NCI-H128 (cell line): ENCODE measurements around the gene MTRFR.
"Not testable (repeated sequence)": the region's sequence is repeated elsewhere in the genome, so short reads cannot be mapped to it uniquely, and the experiment has no call there.

ENCODE experiments used
- DNase-seq: peaks from one replicate; lab custom pipeline; 2025; ENCODE audit not compliant: unreplicated experiment; lab: John Stamatoyannopoulos, UW

The MTRFR gene

DNA sequence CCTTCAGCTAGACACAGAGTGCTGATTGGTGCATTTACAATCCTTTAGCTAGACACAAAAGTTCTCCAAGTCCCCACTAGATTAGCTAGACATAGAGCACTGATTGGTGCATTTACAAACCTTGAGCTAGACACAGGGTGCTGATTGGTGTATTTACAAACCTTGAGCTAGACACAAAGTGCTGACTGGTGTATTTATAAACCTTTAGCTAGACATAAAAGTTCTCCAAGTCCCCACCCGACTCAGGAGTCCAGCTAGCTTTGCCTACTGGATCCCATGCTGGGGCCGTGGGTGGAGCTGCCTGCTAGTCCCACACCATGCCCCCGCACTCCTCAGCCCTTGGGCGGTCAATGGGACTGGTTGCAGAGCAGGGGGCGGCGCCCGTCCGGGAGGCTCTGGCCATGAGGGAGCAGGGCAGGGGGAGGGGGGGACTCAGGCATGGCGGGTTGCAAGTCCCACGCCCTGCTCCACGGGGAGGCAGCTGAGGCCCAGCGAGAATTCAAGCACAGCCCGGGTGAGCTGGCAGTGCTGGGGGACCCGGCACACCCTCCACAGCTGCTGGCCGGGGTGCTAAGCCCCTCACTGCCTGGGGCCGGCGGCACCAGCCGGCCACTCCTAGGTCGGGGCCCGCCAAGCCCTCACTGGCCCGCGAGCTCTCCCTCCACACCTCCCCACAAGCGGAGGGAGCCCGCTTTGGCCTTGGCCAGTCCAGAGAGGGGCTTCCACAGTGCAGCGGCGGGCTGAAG, 15.9 kb downstream of the MTRFR start:
- not testable (repeated sequence) for DNase-seq

DNA sequence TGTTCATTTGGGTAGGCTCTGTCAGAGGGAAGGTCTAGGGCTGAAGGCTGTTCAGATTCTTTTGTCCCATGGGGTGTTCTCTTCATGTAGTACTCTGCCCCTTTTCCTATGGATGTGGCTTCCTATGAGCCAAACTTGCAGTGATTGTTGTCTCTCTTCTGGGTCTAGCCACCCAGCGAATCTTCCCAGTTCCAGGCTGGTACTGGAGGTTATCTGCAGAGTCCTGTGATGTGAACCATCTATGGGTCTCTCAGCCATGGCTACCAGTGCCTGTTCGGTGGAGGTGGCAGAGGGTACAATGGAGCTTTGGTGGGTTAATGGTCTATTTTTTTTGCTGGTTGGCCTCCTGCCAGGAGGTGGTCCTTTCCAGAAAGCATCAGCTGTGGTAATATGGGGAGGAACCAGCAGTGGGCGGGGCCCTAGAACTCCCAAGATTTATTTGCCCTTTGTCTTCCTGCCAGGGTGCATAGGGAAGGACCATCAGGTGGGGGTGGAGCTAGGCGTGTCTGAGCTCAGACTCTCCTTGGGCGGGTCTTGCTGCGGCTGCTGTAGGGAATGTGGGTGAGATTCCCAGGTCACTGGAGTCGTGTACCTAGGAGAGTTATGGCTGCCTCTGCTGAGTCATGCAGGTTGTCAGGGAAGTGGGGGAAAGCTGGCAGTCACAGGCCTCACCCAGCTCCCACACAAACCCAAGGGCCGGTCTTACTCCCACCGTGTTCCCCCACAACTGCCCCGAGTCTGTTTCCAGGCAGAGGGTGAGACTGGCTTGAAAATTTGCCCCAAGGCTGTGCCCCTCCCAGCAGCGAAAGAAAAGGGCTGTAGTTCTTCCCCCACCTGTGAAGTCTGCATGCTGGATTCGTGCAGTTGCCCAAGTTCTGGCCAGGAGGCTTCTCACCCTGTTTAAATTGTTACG, 17.5 kb downstream of the MTRFR start:
- DNase-seq = no peak

DNA sequence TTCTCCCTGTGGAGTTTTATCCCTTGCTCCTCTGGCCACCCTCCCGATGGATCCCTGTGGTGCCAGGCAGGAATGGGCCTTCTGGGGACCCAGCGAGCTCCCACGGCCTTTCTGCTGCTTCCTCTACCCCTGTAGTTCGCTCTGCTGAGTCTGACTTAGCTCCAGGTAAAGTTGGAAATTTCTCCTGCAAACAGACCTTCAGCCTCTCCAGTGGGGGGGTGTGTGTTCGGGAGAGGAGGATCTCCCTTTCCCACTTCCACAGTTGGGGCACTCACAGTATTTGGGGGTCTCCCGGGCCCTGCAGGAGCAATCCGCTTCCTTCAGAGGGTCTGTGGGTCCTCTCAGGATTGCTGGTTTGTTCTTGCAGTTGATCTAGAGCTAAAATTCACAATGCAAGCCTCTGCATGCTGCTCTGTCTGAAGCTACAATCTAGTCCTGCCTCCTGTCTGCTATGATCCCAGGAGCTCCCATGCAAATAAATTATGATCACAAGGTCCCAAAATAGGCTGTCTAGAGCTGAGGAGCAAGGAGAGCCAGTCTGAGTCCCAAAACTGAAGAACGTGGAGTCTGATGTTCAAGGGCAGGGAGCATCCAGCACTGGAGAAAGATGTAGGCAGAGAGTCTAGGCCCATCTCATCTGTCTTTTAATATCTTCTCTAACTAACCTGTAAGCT, 18.3 kb downstream of the MTRFR start:
- no peak for DNase-seq

DNA sequence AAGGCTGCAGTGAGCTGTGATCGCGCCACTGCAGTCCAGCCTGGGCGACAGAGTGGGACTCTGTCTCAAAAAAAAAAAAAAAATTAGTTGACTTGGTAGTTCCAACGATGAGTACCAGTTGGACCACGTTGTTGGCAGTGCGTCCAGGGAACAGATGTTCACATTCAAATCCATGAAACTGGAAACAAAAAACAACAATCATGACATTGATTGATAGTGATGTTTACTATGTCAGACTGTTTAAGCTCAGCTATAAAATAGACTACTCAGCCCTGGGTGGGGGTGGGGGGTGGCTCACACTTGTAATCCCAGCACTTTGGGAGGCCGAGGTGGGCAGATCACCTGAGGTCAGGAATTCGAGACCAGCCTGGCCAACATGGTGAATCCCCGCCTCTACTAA, 19.1 kb downstream of the MTRFR start:
- DNase-seq = not testable (repeated sequence)

DNA sequence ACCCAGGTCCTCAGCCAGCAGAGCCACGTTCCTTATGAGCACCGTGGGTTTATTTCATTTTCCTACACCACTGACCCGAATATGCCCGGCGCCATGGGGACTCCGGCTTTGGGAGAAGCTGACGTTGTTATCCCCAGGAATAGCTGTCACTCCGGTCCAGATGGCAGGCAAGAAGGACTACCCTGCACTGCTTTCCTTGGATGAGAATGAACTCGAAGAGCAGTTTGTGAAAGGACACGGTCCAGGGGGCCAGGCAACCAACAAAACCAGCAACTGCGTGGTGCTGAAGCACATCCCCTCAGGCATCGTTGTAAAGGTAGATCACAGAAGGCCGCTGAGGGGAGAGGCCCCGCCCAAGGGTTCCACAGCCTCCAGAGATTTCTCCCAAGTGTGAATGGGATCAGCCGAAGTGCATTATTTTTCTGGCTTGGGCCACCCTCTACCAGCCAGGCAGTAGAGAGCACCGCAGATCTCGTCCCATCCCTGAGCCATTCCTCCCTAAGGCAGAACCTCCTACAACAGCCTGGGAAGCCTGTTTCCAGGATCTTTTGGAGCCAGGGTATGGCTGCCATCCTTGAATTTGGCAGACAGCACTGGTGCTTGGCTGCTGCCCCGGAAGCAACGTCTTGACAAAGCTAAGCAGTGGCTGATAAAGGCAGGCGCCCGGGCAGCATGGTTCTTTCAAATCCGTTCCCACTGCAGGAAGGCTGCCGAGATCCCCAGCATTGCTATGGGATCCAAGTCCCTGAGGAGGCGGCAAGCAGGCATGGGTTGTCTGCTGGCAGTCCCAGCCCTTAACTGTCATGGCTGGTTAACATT, 20.6 kb downstream of the MTRFR start:
- no peak for DNase-seq

DNA sequence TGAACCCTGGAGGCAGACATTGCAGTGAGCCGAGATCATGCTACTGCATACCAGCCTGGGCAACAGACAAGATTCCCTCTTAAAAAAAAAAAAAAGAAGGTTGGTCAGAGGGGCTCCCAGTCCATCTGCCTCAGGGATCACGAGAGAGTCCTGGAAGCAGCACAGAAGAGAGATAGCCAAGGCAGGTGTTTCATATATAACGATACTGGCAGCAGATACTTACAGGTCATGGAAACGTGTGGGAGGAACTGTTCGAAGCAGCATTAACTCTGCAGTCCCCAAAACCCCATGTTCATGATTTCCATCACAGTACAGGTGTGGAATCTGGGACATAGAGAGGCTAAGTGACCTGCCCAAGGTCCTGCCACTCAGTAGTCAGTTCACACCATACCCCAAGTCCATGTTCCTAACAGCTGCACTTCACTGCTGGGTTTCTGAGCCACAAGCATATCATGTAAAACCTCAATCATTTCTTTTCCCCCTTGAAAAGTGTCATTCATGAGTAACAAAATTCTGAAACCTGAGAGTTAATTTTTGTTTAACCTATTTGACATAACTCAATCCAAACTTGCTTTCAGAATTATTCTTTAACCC, 21.7 kb downstream of the MTRFR start:
- DNase-seq = no peak

DNA sequence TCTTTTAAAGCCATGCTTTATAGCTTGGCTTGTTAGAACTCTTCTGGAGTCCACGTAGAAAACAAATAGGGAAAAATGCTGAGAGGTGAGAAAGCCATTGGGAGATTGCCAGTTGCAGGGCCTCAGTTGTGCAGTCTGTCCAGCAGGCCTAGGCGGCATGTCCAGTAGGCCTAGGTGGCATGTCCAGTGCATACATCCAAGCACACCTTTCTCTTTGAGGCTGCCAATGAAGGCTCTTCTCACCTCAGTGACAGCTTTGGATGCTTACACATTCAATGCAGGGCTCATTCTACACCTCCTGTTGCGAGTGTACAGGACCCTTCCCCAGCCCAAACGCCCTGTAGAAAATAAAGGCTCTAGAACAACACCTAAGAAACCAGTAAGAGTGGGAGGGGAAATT, 25.4 kb downstream of the MTRFR start:
- no peak for DNase-seq

DNA sequence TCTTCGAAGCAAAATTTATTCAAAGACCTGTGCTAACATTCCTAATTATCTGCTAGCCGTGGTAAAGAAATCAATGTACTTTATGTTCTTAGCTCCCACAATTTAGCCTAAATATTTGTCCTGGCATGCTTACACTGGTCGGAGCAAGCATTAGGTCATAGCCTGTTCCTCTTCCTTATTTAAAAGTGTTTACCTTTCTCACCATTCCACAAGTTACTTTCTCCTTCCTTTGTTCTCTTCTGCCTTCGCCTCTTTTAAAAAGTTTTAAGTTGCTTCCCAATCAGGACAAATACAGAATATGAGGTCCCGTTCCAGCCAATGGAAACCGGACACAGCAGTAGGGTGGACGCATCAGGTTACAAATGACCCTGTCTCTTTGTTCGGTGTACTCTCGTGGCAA, 26.8 kb downstream of the MTRFR start:
- no peak for DNase-seq

DNA sequence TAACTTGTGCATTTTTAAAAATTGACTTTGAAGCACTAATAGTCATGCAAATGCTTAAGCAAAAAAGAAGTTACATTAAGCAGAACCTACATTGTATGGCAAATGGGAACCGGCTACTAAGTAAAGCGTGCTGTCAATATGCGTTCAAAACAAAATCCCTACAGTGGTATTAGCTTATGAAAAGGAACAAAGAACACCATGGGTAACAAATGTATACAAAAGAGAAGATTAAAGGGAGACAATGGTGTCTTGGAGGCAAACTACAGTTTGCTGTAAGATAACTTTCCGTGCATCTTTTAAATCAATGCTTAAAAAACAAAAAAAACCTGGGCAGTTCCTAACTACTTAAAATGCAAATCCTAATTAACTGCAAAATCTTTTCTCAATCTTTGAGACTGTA, 28.0 kb downstream of the MTRFR start:
- DNase-seq = no peak

DNA sequence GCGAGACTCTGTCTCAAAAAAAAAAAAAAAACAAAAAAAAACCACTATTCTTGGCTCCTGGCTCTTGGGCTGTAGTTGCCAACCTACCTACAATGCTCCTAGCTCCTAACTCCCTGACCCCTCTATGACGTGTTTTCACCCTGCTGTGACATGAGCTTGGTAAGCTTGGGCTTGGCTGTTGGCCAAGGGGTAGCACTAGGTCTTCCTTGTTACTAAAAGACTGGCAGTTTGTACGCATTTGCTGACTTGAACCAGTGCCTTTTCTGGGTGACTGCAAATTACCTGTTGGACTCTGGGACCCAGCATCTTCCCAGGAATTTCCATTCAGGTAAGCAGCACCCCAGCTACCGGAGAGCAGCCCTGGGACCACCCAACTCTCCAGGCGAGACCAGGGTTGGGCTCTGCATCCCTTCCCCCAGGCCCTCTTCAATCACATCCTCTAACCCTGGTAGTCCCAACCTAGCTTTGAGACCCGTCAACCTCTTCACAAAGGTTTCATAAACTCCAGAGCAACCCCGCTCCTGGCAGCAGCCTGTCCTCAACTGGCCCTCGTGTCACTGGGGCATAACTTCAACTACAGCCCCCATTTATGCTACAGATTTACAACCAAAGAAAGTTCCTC, 30.1 kb downstream of the MTRFR start:
- DNase-seq = no peak

DNA sequence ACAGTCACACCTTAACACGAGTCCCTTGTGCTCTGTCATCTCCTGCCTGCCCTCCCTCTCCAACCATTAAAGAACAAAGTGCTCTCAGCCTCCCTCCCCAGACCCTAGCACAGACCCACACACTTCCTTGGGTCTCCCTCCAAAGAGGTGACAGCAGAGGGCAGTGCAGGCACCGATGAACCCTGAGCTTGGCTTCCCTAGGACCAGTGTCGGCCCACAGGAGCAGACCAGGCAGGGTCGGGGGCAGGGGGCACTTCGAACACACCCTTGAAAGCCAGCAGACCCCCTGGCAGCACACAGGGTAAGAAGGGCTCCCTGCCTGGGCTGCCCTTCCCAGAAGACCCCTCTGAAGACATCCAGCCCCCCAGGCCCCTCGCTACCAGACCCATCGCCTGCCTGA, 31.4 kb downstream of the MTRFR start:
- DNase-seq = no peak

DNA sequence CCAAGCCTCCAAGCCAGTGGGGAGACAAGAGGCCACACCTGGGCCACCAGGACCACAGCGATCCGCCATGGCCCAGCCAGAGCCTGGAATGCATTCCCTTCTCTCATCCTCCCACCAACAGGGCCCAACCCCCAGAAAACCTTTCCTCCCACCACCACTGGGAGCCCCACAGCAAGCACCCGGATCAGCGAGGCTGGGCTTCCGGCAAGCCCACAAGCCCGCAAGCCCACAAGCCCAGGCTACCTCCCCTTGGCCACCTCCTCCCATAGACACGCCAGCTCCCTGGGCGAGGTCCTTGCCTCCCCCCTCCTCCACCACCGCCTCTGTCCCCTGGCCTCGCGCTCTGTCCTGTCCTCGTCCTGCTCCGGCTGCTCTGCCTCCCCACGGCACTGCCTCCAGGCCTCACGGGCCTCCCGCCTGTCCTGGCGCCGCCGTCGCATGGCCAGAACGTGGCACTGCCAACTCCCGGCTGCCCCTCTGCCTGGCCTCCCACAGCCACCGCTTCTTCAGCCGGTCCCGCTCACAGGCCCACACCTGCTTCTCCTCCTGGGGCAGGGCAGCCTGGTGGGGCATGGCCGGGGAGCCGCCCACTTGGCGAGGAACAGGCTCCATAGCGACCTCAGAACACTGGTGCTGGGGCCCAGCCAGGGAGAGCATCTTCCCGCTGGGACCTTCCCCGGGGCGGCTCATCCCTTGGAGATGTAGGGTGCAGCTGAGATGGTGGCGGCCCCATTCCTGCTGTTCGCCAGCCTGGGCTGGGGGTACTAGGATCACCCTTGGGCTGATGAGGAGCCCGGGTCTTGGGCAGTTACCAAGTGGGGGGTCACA, 32.8 kb downstream of the MTRFR start:
- DNase-seq = no peak

DNA sequence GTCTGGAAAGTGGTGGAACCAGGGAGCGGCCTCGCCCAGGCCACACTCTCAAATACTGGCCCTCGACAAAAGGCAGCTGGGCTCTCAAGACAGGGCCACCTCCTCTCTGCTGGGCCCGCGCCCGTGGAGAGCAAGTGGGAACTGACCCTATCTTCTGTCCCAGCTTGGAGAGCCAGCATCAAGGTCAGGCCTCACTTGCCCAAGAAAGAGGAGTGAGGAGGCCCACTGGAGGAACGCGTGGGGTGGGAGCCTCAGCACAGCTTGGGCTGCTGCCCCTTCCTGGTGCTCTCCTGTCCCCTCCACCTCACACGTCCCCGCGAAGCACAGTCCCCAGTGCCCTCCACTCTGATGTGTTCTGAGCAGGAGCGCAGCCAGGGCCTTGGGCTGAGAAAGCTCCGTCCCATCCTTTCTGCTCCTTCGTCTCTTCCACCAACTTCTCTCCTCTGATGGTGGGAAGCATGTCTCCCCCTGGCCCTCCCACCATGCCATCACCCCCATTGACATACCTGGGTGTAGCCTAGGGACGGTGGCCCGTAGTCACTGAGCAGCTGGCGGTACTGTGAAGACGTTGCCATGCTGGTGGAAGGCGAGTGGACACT, 33.5 kb downstream of the MTRFR start:
- no peak for DNase-seq

DNA sequence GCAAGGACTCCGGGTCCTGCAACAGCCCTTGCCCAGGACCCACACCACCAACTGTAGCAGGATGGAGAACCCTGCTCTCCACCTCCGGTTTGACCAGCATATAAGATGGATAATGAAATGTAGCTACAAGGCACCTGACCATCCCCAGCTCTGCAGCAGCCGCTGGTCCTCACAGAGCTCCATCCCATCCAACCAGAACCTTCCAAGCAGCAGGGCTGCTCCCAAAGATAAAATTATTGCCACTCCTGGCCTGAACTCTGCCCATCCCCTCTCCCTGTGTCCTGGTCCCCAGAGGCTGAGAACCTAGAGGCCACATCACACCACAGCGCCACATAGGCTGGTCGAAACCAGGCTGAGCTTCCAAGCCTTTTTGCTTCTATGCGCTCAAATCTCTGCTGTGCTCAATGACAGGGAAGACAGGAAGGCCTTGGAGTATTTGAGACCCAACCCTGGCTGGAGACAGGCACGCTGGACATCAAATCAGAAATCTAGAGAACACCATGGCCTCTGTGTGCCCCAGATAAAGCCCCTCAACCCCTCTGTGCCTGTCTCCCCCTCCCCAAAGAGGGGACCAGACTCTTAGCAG, 34.2 kb downstream of the MTRFR start:
- DNase-seq = no peak

DNA sequence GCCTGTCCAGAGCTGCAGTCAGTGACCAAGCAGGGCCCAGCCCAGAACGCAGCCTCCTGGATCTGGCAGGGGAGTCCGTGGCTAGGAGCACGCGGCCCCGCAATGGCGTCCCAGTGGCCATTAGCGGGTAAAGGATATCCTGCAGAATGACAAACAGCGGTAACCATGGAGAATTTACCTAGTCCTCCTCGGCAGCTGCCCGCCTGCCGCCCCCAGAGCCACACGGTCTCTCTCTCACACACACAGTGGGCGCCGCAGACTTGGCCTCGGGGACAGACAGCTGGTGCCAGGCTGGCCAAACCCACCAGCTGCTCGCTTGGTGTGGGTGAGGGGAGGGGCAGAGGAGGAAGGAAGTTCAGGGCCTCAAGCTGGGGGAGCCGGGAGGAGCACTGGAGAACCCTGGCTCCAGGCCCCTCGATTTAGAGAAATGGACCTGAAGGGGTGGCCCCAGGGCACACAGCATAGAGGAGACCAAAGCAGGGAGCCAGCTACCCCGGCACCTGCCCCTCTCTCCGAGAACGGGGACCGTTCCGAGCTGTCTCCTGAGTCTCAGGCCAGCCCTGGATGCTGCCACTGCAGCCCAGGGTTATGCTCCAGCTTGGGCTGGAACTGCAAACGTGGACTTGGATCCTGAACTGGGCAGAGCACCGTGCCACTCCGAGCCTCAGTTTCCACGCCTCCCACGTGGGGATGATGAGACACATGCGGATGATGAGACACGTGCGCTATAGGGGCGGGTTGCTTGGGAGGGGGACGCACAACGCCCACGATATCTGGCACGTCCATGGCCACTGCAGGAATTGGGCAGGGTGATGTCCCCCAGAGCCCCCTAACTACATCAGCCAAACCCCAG, 35.0 kb downstream of the MTRFR start:
- peak; percentile 32 for DNase-seq

DNA sequence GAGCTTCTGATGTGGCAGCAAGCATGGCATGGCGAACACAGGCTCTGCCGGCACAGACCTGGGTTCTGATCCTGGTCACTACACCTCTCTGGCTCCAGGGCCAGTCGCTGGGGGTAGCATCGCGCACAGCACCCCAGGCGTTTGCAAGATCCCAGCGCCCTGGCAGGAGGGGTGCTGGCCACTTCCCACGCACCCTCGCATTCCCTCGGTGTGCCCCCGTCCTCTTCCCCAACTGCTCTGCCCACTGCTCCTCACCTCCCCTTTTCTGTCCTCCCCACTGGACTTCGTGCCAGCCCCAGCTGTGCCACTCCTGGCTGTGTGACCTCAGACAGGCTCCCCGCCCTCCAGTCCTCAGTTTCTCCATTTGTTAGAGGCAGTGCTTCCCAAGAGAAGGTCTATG, 35.6 kb downstream of the MTRFR start:
- DNase-seq = no peak

DNA sequence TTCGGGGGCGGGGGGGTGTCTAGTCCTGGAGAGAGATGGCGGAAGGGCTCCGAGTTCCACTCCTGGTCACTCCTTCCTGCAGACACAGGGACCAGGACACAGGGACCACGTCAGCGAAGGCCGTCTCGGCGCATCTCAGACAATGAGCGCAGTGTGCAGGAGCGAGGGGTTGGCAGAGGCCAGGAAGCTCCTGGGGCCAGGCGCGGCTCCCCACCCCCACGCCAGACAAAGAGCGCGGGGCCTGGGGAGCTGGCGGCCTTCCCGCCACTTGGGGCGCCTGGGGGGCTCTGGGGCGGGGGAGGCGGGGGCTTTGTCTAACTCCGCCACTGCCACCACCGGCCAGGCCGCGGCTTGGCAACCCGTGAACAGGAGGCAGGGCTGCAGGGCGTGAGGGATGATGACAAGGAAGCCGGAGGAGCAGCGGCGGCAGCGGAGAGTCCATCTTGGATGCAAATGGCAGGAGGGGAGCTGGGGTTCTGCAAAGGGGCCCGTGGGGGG, 36.2 kb downstream of the MTRFR start:
- DNase-seq = peak; percentile 69

DNA sequence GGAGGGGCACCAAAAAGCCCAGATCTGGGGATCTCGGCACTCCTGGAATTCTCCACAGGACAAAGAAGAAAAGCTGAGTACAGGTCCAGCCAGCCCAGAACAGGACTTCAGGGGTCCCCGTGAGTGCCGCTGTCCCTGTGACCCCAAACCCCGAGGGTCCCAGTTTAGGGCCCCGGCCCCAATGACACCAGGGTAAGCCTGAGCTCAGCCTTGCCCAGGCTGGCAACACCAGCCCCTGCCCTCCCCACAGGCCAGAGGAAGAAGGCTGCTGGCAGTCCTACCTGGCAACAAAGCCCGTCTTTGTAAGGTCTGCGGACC, 36.6 kb downstream of the MTRFR start:
- DNase-seq = no peak
